Measurements from ENCODE around the gene RAB13. TPM values are rescaled to one million over a fixed set of nuclear protein-coding genes. Genes with fewer than 3 reads are reported as not detected.

Gene RAB13
- total and polyA plus RNA-seq, 3 experiments from 2014 or later = 9.0 to 9.5 TPM; not detected in 1

GRCh38 chr1:153937331-153937730 is 48.8 kb downstream of the RAB13 start:
- H3K36me3 ChIP-seq (ENCODE audit: insufficient read depth, low read length) = peaks cover 71% of the 10 kb centered on the region
- peak overlapping the region in 1 of 8 donors; percentile 33 for H3K27ac Mint-ChIP-seq

GRCh38 chr1:153936011-153936802 is 49.9 kb downstream of the RAB13 start:
- Histone ChIP-seq H3K27ac (ENCODE audit: low read depth, low read length) (no peak overlapping the region), H3K4me1 (ENCODE audit: insufficient read depth, low read length) (no peaks in the 10 kb centered on the region), H3K36me3 (ENCODE audit: insufficient read depth, low read length) (peaks cover 68% of the 10 kb centered on the region), H3K27me3 (ENCODE audit: insufficient read depth, low read length, poor library complexity, severe bottlenecking) (no peaks in the 10 kb centered on the region), H3K4me3 (ENCODE audit: low read length) (no peak overlapping the region), H3K9me3 (ENCODE audit: low read length) (no peaks in the 10 kb centered on the region)
- POLR2A ChIA-PET = no interaction called here
- CTCF ChIA-PET = no interaction called here
- peak in 1 of 5 donors; percentile 43 for DNase-seq
- Mint-ChIP-seq H3K27ac (peak overlapping the region in 5 of 8 donors; percentile 21 to 73 (median 57)), H3K9me3 (no peaks in the 10 kb centered on the region), H3K27me3 (peaks cover 0 to 4% of the 10 kb centered on the region in 2 donors), H3K4me3 (no peak overlapping the region), H3K36me3 (peaks cover 6 to 89% (median 19%) of the 10 kb centered on the region in 3 donors), H3K4me1 (peaks cover 6 to 14% (median 9%) of the 10 kb centered on the region in 3 donors)

More at GRCh38 chr1:153937331-153937730, 48.8 kb downstream of the RAB13 start:
- H3K27me3 Mint-ChIP-seq = peaks cover 0 to 4% of the 10 kb centered on the region in 2 donors
- H3K9me3 Mint-ChIP-seq = no peaks in the 10 kb centered on the region
- H3K4me1 Mint-ChIP-seq = peaks cover 11 to 22% (median 12%) of the 10 kb centered on the region in 3 donors
- Histone ChIP-seq H3K27me3 (ENCODE audit: insufficient read depth, low read length, poor library complexity, severe bottlenecking) (no peaks in the 10 kb centered on the region), H3K4me3 (ENCODE audit: low read length) (no peak overlapping the region), H3K9me3 (ENCODE audit: low read length) (no peaks in the 10 kb centered on the region), H3K27ac (ENCODE audit: low read depth, low read length) (no peak overlapping the region), H3K4me1 (ENCODE audit: insufficient read depth, low read length) (peaks cover under 1% of the 10 kb centered on the region)
- H3K4me3 Mint-ChIP-seq = no peak overlapping the region
- peaks cover 6 to 92% (median 19%) of the 10 kb centered on the region in 3 donors for H3K36me3 Mint-ChIP-seq
- POLR2A ChIA-PET = no interaction called here
- no peak for DNase-seq
- CTCF ChIA-PET = interaction anchor here (1.0 to 1.6 kb wide), 2 partner anchors 9 to 49 kb away, joined by 3 to 5 read pairs; partner anchors contain the start of genes DENND4B and RAB13

GRCh38 chr1:153934746-153935145 is 51.4 kb downstream of the RAB13 start:
- H3K9me3 ChIP-seq (ENCODE audit: low read length) = no peaks in the 10 kb centered on the region
- no peaks in the 10 kb centered on the region for H3K27me3 ChIP-seq (ENCODE audit: insufficient read depth, low read length, poor library complexity, severe bottlenecking)
- ChIA-PET POLR2A (no interaction called here), CTCF (no interaction called here)
- H3K36me3 Mint-ChIP-seq = peaks cover 6 to 88% (median 9%) of the 10 kb centered on the region in 3 donors
- no peaks in the 10 kb centered on the region for H3K27me3 Mint-ChIP-seq
- H3K4me3 Mint-ChIP-seq = no peak overlapping the region
- H3K4me3 ChIP-seq (ENCODE audit: low read length) = no peak overlapping the region
- no peaks in the 10 kb centered on the region for H3K4me1 ChIP-seq (ENCODE audit: insufficient read depth, low read length)
- peak in 1 of 5 donors; percentile 27 for DNase-seq
- H3K9me3 Mint-ChIP-seq = no peaks in the 10 kb centered on the region
- H3K27ac Mint-ChIP-seq = peak overlapping the region in 1 of 8 donors; percentile 52
- peaks cover 1 to 4% (median 2%) of the 10 kb centered on the region in 3 donors for H3K4me1 Mint-ChIP-seq
- H3K36me3 ChIP-seq (ENCODE audit: insufficient read depth, low read length) = peaks cover 65% of the 10 kb centered on the region
- H3K27ac ChIP-seq (ENCODE audit: low read depth, low read length) = no peak overlapping the region

- Mint-ChIP-seq H3K27ac (peak overlapping the region in 1 of 8 donors; percentile 83), H3K9me3 (no peaks in the 10 kb centered on the region), H3K27me3 (no peaks in the 10 kb centered on the region), H3K4me3 (no peak overlapping the region), H3K36me3 (peaks cover 3 to 88% (median 8%) of the 10 kb centered on the region in 3 donors), H3K4me1 (peaks cover under 1 to 5% (median 3%) of the 10 kb centered on the region in 3 donors)
- no peaks in the 10 kb centered on the region for H3K27me3 ChIP-seq (ENCODE audit: insufficient read depth, low read length, poor library complexity, severe bottlenecking)
- peaks cover 59% of the 10 kb centered on the region for H3K36me3 ChIP-seq (ENCODE audit: insufficient read depth, low read length)
- ChIA-PET POLR2A (interaction anchor here (1.2 kb wide), 1 partner anchor 10 kb away, joined by 4 read pairs; no protein-coding TSS in a partner anchor), CTCF (no interaction called here)
- H3K4me3 ChIP-seq (ENCODE audit: low read length) = no peak overlapping the region
- no peak overlapping the region for H3K27ac ChIP-seq (ENCODE audit: low read depth, low read length)
- no peak for DNase-seq
- H3K9me3 ChIP-seq (ENCODE audit: low read length) = no peaks in the 10 kb centered on the region
- no peaks in the 10 kb centered on the region for H3K4me1 ChIP-seq (ENCODE audit: insufficient read depth, low read length)
Observed at GRCh38 chr1:153933955-153934354, 52.2 kb downstream of the RAB13 start.

- Mint-ChIP-seq H3K4me1 (peaks cover 5 to 10% (median 9%) of the 10 kb centered on the region in 3 donors), H3K36me3 (peaks cover 3 to 85% (median 5%) of the 10 kb centered on the region in 3 donors), H3K9me3 (no peaks in the 10 kb centered on the region), H3K27ac (no peak overlapping the region), H3K4me3 (no peak overlapping the region), H3K27me3 (no peaks in the 10 kb centered on the region)
- H3K36me3 ChIP-seq (ENCODE audit: insufficient read depth, low read length) = peaks cover 56% of the 10 kb centered on the region
- CTCF ChIA-PET = interaction anchor here (1.0 kb wide), 1 partner anchor 53 kb away, joined by 3 read pairs; no protein-coding TSS in a partner anchor
- no peak overlapping the region for H3K27ac ChIP-seq (ENCODE audit: low read depth, low read length)
- POLR2A ChIA-PET = interaction anchor here (1.2 kb wide), 1 partner anchor 10 kb away, joined by 4 read pairs; no protein-coding TSS in a partner anchor
- H3K27me3 ChIP-seq (ENCODE audit: insufficient read depth, low read length, poor library complexity, severe bottlenecking) = no peaks in the 10 kb centered on the region
- DNase-seq = peak in 1 of 5 donors; percentile 41
- no peaks in the 10 kb centered on the region for H3K9me3 ChIP-seq (ENCODE audit: low read length)
- H3K4me3 ChIP-seq (ENCODE audit: low read length) = no peak overlapping the region
- H3K4me1 ChIP-seq (ENCODE audit: insufficient read depth, low read length) = no peaks in the 10 kb centered on the region
Observed at GRCh38 chr1:153933430-153933829, 52.7 kb downstream of the RAB13 start.

GRCh38 chr1:153932156-153933131 is 53.7 kb downstream of the RAB13 start:
- peak overlapping the region in 1 of 8 donors; percentile 71 for H3K27ac Mint-ChIP-seq
- peaks cover 51% of the 10 kb centered on the region for H3K36me3 ChIP-seq (ENCODE audit: insufficient read depth, low read length)
- peaks cover 11 to 14% (median 13%) of the 10 kb centered on the region in 3 donors for H3K4me1 Mint-ChIP-seq
- CTCF ChIA-PET = interaction anchor here (1.0 kb wide), 1 partner anchor 54 kb away, joined by 3 read pairs; no protein-coding TSS in a partner anchor
- H3K9me3 ChIP-seq (ENCODE audit: low read length) = no peaks in the 10 kb centered on the region
- no peaks in the 10 kb centered on the region for H3K9me3 Mint-ChIP-seq
- POLR2A ChIA-PET = interaction anchor here (1.2 kb wide), 1 partner anchor 9 kb away, joined by 4 read pairs; no protein-coding TSS in a partner anchor
- H3K4me3 Mint-ChIP-seq = no peak overlapping the region
- DNase-seq = peak in 1 of 5 donors; percentile 34
- no peak overlapping the region for H3K4me3 ChIP-seq (ENCODE audit: low read length)
- H3K27me3 Mint-ChIP-seq = no peaks in the 10 kb centered on the region
- H3K27ac ChIP-seq (ENCODE audit: low read depth, low read length) = no peak overlapping the region
- no peaks in the 10 kb centered on the region for H3K27me3 ChIP-seq (ENCODE audit: insufficient read depth, low read length, poor library complexity, severe bottlenecking)
- peaks cover 3 to 79% (median 5%) of the 10 kb centered on the region in 3 donors for H3K36me3 Mint-ChIP-seq
- no peaks in the 10 kb centered on the region for H3K4me1 ChIP-seq (ENCODE audit: insufficient read depth, low read length)
